Measurements from ENCODE around the gene AUNIP.

DNA sequence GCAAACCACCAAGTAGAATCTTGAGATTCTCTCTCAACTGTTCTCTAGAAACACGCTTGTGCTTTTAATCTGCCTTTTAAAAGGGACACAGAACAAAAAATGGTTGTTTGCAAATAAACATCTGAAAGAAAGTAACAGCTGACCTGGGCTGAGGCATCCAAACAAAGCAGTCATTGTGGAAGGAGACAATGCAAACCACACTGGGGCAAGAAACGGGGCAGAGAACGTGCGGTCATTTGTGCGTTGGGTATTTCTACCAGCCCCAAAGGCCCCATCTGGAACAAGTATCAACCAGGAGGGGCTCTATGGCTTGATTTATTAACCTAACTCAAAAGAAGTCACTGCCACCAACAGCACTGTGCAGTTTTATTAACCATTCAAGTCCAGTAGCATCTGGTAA is 41.0 kb upstream of the AUNIP start:
- TF ChIP-seq, protein P1, sequence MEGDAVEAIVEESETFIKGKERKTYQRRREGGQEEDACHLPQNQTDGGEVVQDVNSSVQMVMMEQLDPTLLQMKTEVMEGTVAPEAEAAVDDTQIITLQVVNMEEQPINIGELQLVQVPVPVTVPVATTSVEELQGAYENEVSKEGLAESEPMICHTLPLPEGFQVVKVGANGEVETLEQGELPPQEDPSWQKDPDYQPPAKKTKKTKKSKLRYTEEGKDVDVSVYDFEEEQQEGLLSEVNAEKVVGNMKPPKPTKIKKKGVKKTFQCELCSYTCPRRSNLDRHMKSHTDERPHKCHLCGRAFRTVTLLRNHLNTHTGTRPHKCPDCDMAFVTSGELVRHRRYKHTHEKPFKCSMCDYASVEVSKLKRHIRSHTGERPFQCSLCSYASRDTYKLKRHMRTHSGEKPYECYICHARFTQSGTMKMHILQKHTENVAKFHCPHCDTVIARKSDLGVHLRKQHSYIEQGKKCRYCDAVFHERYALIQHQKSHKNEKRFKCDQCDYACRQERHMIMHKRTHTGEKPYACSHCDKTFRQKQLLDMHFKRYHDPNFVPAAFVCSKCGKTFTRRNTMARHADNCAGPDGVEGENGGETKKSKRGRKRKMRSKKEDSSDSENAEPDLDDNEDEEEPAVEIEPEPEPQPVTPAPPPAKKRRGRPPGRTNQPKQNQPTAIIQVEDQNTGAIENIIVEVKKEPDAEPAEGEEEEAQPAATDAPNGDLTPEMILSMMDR (conservative IDR thresholded peaks at IDR 0.05 in 1 of 2, IDR thresholded peaks at IDR 0.05 in 1 of 2; ENCODE audit: extremely low read depth in 1 of 2, insufficient read depth in 1 of 2, low read depth in 1 of 2, low read length in 2 of 2): no peak
- no peak for TF ChIP-seq EZH2 (IDR thresholded peaks at IDR 0.05; ENCODE audit: borderline replicate concordance, low read length)
